Brain microvascular endothelial cell (primary cell): ENCODE results near the gene NBPF3.
A peak's percentile ranks its signal among the peaks of the same experiment; 100 is the strongest.

Experiments
- DNase-seq: peaks from one replicate; pipeline ENCODE4 v3.0.0-alpha.2; 2020
- H3K27ac ChIP-seq: fragments of 250-450 bp; sonication (Bioruptor Pico); 2 replicates; pipeline ENCODE4 v1.5.1; 2020; ENCODE audit warnings: mild to moderate bottlenecking, moderate library complexity
- H3K27me3 ChIP-seq: fragments of 250-450 bp; sonication (Bioruptor Pico); replicated peaks from 2 replicates; pipeline ENCODE4 v1.5.1; 2020; ENCODE audit warnings: mild to moderate bottlenecking
- H3K36me3 ChIP-seq: fragments of 250-450 bp; sonication (Bioruptor Pico); replicated peaks from 2 replicates; pipeline ENCODE4 v1.5.1; 2020; ENCODE audit warnings: mild to moderate bottlenecking
- H3K4me3 ChIP-seq: 2 replicates; pipeline ENCODE4 v1.5.1; 2011; ENCODE audit warnings: low read depth, mild to moderate bottlenecking, control low read depth, low read length, moderate library complexity
- CTCF ChIP-seq: IDR thresholded peaks from 2 replicates; pipeline ENCODE4 v1.5.1; 2011; ENCODE audit warnings: low read depth, mild to moderate bottlenecking, moderate library complexity, low read length, control low read depth, inconsistent platforms; ENCODE audit errors: missing control alignments
- in situ Hi-C: cut with HindIII; loops from 2 replicates; pipeline ENCODE4 v1.10.0; 2017; ENCODE audit warnings: low sequenced_read_pairs, low pct_ligation_motif_present

Gene NBPF3

DNA sequence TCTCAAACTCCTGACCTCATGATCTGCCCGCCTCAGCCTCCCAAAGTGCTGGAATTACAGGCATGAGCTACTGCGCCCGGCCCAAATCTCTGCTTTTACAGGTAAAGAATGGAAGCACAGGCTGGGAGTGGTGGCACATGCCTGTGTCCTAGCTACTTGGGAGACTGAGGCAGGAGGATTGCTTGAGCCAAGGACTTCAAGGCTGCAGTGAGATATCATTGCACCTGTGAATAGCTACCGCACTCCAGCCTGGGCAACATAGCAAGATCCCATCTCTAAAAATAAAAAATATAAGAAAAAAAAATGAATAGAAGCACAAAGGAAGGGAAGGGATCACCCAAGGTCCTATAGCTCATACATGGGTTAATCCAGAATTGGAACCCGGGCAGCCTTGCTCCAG is 84.3 kb downstream of the NBPF3 start:
- Histone ChIP-seq H3K27ac (no peak overlapping the region), H3K36me3 (no peaks in the 10 kb centered on the region), H3K27me3 (no peaks in the 10 kb centered on the region), H3K4me3 (no peak overlapping the region)
- in situ Hi-C loops = no loop called here
- TF ChIP-seq CTCF = no peak
- no peak for DNase-seq

- TF ChIP-seq CTCF = no peak
- Histone ChIP-seq H3K36me3 (no peaks in the 10 kb centered on the region), H3K4me3 (no peak overlapping the region), H3K27me3 (no peaks in the 10 kb centered on the region), H3K27ac (no peak overlapping the region)
- in situ Hi-C loops = no loop called here
- DNase-seq = no peak
Measured at GRCh38 chr1:21524686-21525339, 84.9 kb downstream of the NBPF3 start.

DNA sequence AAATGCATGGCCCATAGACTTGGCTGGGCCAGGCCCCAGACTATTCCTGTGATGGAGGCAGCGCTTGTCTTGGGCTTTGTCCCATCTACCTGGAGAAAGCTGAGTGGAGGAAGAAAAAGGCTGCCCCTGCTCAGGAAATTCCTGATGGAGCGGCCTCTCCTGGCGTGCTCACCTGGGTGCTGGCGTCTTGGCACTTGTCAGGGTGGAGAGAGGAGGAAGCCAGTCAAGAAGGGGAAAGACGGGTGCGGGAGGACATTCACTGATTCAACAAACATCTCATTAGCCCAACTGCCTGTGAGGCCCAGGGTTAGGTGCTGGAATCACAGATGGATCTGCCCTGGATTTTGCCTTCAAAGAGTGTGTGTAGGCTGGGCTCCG is 85.4 kb downstream of the NBPF3 start:
- no peaks in the 10 kb centered on the region for H3K27me3 ChIP-seq
- H3K4me3 ChIP-seq = no peak overlapping the region
- TF ChIP-seq CTCF = no peak
- no peak overlapping the region for H3K27ac ChIP-seq
- in situ Hi-C loops = no loop called here
- no peak for DNase-seq
- no peaks in the 10 kb centered on the region for H3K36me3 ChIP-seq

GRCh38 chr1:21526441-21526840 is 86.5 kb downstream of the NBPF3 start:
- in situ Hi-C loops = no loop called here
- no peak overlapping the region for H3K4me3 ChIP-seq
- DNase-seq = no peak
- no peak overlapping the region for H3K27ac ChIP-seq
- no peaks in the 10 kb centered on the region for H3K27me3 ChIP-seq
- no peak for TF ChIP-seq CTCF
- H3K36me3 ChIP-seq = no peaks in the 10 kb centered on the region

DNA sequence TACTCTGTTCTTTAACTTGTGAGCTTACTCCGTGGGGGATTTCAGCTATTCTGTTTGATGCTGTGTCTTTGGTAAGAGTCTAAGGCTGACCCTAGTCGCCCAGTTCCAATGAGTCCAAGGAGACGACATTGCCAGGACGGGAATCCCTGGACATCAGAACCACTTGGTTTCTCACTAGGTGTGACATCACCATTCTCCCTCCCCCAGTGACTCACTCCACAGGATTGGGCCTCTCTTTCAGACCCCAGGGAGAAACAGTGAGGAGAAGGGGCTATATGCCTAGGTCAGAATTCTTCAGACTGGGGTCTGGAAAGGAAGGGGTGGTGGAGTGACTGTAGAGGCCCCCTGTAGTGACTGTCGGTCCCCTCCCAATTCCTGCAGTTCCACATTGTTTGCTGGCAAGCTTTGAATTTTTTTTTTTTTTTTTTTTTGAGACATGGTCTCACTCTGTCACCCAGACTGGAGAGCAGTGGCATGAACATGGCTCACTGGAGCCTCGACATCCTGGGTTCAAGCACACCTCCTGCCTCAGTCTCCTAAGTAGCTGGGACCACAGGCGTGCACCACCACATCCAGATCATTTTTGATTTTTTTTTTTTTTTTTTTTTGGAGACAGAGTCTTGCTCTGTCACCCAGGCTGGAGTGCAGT is 90.6 kb downstream of the NBPF3 start:
- no peak overlapping the region for H3K27ac ChIP-seq
- TF ChIP-seq CTCF = no peak
- in situ Hi-C loops = no loop called here
- no peaks in the 10 kb centered on the region for H3K36me3 ChIP-seq
- no peak overlapping the region for H3K4me3 ChIP-seq
- peaks cover 5% of the 10 kb centered on the region for H3K27me3 ChIP-seq
- peak; percentile 47 for DNase-seq

DNA sequence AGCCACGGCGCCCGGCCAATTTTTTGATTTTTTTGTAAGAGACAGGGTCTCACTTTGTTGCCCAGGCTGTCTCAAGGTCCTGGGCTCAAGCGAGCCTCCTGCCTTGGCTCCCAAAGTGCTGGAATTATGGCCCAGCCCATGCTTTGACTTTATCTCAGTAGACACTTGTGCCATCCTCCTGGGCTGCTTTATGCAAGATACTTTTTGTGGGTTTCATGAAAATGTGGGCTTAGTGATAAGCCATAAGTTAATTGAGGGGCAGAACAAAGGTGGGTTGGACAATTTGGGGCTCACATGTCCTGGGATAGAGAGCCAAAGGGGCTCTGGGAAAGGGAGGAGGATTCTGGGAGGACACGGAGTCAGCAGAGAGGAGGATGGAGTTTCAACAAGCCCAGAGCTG is 91.3 kb downstream of the NBPF3 start:
- in situ Hi-C loops = no loop called here
- Histone ChIP-seq H3K4me3 (no peak overlapping the region), H3K36me3 (no peaks in the 10 kb centered on the region), H3K27ac (no peak overlapping the region), H3K27me3 (peaks cover 5% of the 10 kb centered on the region)
- no peak for TF ChIP-seq CTCF
- DNase-seq = no peak
